Rectal smooth muscle tissue (tissue), 1 donor: ENCODE measurements around the gene CATSPERB.
"Not testable (repeated sequence)": the region's sequence is repeated elsewhere in the genome, so short reads cannot be mapped to it uniquely, and the experiment has no call there.

Source experiments
- H3K27ac ChIP-seq: one replicate; pipeline ENCODE4 v1.7.0; 2013; ENCODE audit warnings: low read depth, low read length, inconsistent platforms
- H3K27me3 ChIP-seq: one replicate; pipeline ENCODE4 v1.7.0; 2013; ENCODE audit warnings: low read length; ENCODE audit not compliant: control insufficient read depth, insufficient read depth
- H3K36me3 ChIP-seq: one replicate; pipeline ENCODE4 v1.7.0; 2013; ENCODE audit warnings: low read length; ENCODE audit not compliant: control insufficient read depth, insufficient read depth
- H3K4me1 ChIP-seq: one replicate; pipeline ENCODE4 v1.7.0; 2013; ENCODE audit warnings: low read length; ENCODE audit not compliant: control insufficient read depth, insufficient read depth
- H3K4me3 ChIP-seq: one replicate; pipeline ENCODE4 v1.7.0; 2013; ENCODE audit warnings: low read length
- H3K9ac ChIP-seq: one replicate; pipeline ENCODE4 v1.7.0; 2013; ENCODE audit warnings: low read length

The CATSPERB gene

GRCh38 chr14:91681893-91682563 is 49.9 kb downstream of the CATSPERB start:
- Histone ChIP-seq H3K27ac (no peak overlapping the region), H3K4me3 (no peak overlapping the region), H3K27me3 (no peaks in the 10 kb centered on the region)

GRCh38 chr14:91681118-91681517 is 50.8 kb downstream of the CATSPERB start:
- Histone ChIP-seq H3K36me3 (no peaks in the 10 kb centered on the region), H3K4me3 (no peak overlapping the region), H3K4me1 (no peaks in the 10 kb centered on the region), H3K9ac (no peak overlapping the region), H3K27me3 (no peaks in the 10 kb centered on the region), H3K27ac (no peak overlapping the region)

More at GRCh38 chr14:91681893-91682563, 49.9 kb downstream of the CATSPERB start:
- Histone ChIP-seq H3K9ac (no peak overlapping the region), H3K36me3 (no peaks in the 10 kb centered on the region), H3K4me1 (no peaks in the 10 kb centered on the region)

GRCh38 chr14:91679273-91679672 is 52.6 kb downstream of the CATSPERB start:
- Histone ChIP-seq H3K4me3 (no peak overlapping the region), H3K9ac (no peak overlapping the region), H3K27me3 (no peaks in the 10 kb centered on the region), H3K36me3 (no peaks in the 10 kb centered on the region), H3K27ac (no peak overlapping the region), H3K4me1 (no peaks in the 10 kb centered on the region)

DNA sequence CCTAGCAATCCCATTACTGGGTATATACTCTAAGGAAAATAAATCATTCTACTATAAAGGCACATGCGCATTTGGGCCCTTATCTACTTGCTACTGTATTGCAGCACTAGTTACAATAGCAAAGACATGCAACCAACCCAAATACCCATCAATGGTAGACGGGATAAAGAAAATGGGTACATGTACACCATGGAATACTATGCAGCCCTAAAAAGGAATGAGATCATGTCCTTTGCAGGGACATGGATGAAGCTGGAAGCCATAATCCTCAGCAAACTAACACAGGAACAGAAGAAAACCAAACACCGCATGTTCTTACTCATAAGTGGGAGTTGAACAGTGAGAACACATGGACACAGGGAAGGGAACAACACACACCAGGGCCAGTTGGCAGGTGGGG is 54.2 kb downstream of the CATSPERB start:
- not testable (repeated sequence) for H3K27me3 ChIP-seq

DNA sequence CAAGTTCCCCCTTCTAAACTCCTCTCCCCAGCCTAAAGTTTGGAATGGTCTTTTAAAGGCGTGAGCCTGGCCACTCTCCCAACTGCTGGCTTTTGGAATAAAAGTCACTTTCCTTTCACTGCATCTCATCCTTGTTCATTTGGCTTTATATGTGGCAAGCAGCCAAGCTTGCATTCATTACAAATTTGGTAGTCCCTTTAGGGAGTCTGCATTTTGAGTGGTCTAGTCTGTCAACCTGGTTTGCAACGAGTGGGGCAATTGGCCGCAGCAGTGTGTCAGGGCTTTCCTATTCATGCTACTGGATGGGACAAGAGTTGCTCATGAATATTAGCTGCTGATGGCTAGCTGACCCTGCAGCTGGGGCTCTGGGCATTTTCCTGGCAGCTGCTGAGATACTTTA is 57.0 kb downstream of the CATSPERB start:
- H3K4me3 ChIP-seq = no peak overlapping the region
- H3K9ac ChIP-seq = no peak overlapping the region
- no peaks in the 10 kb centered on the region for H3K36me3 ChIP-seq
- no peaks in the 10 kb centered on the region for H3K27me3 ChIP-seq
- H3K27ac ChIP-seq = no peak overlapping the region
- no peaks in the 10 kb centered on the region for H3K4me1 ChIP-seq

More for the DNA sequence above, 54.2 kb downstream of the CATSPERB start:
- H3K4me3 ChIP-seq, H3K9ac ChIP-seq, H3K27ac ChIP-seq, H3K4me1 ChIP-seq, H3K36me3 ChIP-seq: not testable (repeated sequence)

- H3K27me3 ChIP-seq = no peaks in the 10 kb centered on the region
Observed at GRCh38 chr14:91669867-91670266, 62.0 kb downstream of the CATSPERB start.

DNA sequence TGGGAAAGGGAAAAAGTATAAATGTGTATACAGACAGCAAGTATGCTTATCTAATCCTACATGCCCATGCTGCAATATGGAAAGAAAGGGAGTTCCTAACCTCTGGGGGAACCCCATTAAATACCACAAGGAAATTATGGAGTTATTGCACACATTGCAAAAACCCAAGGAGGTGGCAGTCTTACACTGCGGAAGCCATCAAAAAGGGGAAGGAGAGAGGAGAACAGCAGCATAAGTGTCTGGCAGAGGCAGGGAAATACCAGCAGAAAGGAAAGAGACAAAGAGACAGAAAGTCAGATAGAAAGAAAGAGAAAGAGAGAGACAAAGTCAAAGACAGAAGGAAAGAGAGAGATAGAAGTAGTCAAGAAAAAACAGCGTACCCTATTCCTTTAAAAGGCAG is 64.8 kb downstream of the CATSPERB start:
- not testable (repeated sequence) for H3K9ac ChIP-seq, H3K27me3 ChIP-seq, H3K27ac ChIP-seq, H3K4me3 ChIP-seq, H3K4me1 ChIP-seq, H3K36me3 ChIP-seq

More at GRCh38 chr14:91669867-91670266, 62.0 kb downstream of the CATSPERB start:
- no peak overlapping the region for H3K9ac ChIP-seq
- no peak overlapping the region for H3K27ac ChIP-seq
- H3K36me3 ChIP-seq = no peaks in the 10 kb centered on the region
- H3K4me1 ChIP-seq = no peaks in the 10 kb centered on the region
- H3K4me3 ChIP-seq = no peak overlapping the region

GRCh38 chr14:91660790-91661189 is 71.1 kb downstream of the CATSPERB start:
- Histone ChIP-seq H3K27me3 (no peaks in the 10 kb centered on the region), H3K4me1 (no peaks in the 10 kb centered on the region), H3K4me3 (no peak overlapping the region), H3K27ac (no peak overlapping the region), H3K36me3 (no peaks in the 10 kb centered on the region), H3K9ac (no peak overlapping the region)

GRCh38 chr14:91654836-91655235 is 77.0 kb downstream of the CATSPERB start:
- no peaks in the 10 kb centered on the region for H3K27me3 ChIP-seq
- no peak overlapping the region for H3K4me3 ChIP-seq
- H3K27ac ChIP-seq = no peak overlapping the region

GRCh38 chr14:91653451-91653850 is 78.4 kb downstream of the CATSPERB start:
- Histone ChIP-seq H3K27ac (no peak overlapping the region), H3K4me3 (no peak overlapping the region), H3K9ac (no peak overlapping the region), H3K27me3 (no peaks in the 10 kb centered on the region), H3K36me3 (no peaks in the 10 kb centered on the region), H3K4me1 (no peaks in the 10 kb centered on the region)

More at GRCh38 chr14:91654836-91655235, 77.0 kb downstream of the CATSPERB start:
- Histone ChIP-seq H3K9ac (no peak overlapping the region), H3K4me1 (no peaks in the 10 kb centered on the region), H3K36me3 (no peaks in the 10 kb centered on the region)

DNA sequence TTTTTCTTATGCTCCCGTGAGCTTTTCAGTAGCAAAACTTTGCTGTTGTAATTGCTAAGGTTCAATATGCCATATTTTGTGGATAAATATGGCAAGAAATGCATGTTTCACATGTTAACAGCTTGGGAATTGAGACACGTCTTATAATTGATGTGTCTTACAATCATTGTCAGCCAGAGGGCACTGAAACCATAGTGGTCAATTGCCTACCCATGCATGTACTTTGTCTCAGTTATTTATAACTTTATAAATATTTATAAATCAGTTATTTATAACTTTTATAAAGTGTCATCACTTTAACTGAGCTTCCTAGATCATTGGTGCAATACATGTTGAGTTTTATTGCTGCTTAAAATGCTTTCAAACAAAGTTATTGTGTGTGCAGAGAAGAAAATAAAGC is 82.0 kb downstream of the CATSPERB start:
- Histone ChIP-seq H3K4me3 (no peak overlapping the region), H3K4me1 (no peaks in the 10 kb centered on the region), H3K27me3 (no peaks in the 10 kb centered on the region), H3K27ac (no peak overlapping the region), H3K36me3 (no peaks in the 10 kb centered on the region), H3K9ac (no peak overlapping the region)

DNA sequence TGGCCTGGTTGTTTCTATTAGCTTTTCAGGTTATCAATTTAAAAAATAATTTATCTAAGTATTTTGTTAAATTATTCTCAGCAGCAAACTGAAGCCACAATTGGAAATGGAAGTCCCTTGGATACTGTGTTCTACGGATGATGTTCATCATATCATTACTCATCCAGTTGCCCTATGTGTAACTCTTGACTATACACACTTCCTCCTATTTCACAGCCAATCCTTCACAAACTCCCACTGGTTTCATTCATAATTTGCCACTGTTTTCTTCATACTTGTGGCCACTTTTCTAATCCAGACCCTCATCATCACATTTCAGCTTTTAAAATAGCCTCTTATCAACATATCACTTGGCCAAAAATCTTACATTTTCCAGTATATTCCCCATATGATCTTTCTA is 84.0 kb downstream of the CATSPERB start:
- H3K36me3 ChIP-seq = no peaks in the 10 kb centered on the region
- H3K4me3 ChIP-seq = no peak overlapping the region

DNA sequence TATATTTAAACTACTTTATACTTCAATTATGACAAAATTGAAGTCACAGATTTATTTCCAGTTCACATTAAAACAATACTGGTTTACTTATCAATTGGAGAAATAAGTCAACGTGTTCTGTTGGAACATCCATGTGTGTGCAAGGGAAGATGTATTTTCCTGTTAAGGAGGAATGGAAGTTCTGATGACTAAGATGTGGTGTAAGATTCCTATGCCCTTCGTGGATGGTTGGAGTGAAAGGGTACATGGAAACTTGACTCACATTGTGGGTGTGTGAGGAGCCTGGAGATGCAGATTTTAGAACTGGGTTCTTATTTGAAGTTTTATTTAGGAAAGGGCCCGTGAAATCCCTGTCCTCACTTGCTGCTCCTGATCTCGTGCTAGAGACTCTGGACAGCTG is 95.3 kb downstream of the CATSPERB start:
- H3K36me3 ChIP-seq = no peaks in the 10 kb centered on the region
- no peaks in the 10 kb centered on the region for H3K4me1 ChIP-seq
- H3K9ac ChIP-seq = no peak overlapping the region
- H3K4me3 ChIP-seq = no peak overlapping the region
- H3K27ac ChIP-seq = no peak overlapping the region
- no peaks in the 10 kb centered on the region for H3K27me3 ChIP-seq

More for the DNA sequence above, 84.0 kb downstream of the CATSPERB start:
- Histone ChIP-seq H3K9ac (no peak overlapping the region), H3K4me1 (no peaks in the 10 kb centered on the region), H3K27me3 (no peaks in the 10 kb centered on the region), H3K27ac (no peak overlapping the region)
